Erythroblast (primary cell): ENCODE data around the gene NALF2.

Source experiments
- GATA1 ChIP-seq: IDR thresholded peaks from 2 replicates; pipeline ENCODE4 v1.6.1; 2011; ENCODE audit warnings: low read depth, mild to moderate bottlenecking, control low read depth, low read length, moderate library complexity
- POLR2A ChIP-seq: IDR thresholded peaks from 2 replicates; pipeline ENCODE4 v1.6.1; 2011; ENCODE audit warnings: mild to moderate bottlenecking, low read length

GRCh38 chrX:69503228-69503781 lies 821 bp upstream of the NALF2 start:
- no peak for TF ChIP-seq POLR2A
- TF ChIP-seq GATA1: no peak
